LNCAP (cell line): ENCODE data around the gene SPEF1.

Experiments used
- CTCF ChIP-seq: fragments of 450-650 bp; IDR thresholded peaks from 2 replicates; pipeline ENCODE4 v1.5.1; 2017; ENCODE audit warnings: mild to moderate bottlenecking

SPEF1 gene, protein sequence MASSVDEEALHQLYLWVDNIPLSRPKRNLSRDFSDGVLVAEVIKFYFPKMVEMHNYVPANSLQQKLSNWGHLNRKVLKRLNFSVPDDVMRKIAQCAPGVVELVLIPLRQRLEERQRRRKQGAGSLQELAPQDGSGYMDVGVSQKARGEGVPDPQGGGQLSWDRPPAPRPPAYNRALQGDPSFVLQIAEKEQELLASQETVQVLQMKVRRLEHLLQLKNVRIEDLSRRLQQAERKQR

GRCh38 chr20:3781153-3781910 is at the start of gene SPEF1:
Gene SPEF1, minus strand, starts transcription at chr20:3781448. Its CDS starts 161 bp downstream, at chr20:3781287.
- peak; percentile 54 for TF ChIP-seq CTCF

DNA sequence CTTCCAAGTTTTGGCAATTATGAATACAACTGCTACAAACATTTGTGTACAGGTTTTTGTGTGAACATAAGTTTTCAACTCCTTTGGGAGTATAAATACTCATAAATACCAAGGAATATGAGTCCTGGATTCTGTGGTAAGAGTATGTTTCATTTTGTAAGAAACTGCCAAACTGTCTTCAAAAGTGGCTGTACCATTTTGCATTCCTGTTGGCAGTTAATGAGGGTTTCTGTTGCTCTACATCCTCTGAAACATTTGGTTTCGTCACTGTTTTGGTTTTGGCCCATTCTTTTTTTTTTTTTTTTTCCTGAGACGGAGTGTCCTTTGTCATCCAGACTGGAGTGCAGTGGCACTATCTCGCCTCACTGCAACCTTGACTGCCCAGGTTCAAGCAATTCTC is 47.5 kb upstream of the SPEF1 start:
- TF ChIP-seq CTCF, result no peak

GRCh38 chr20:3826420-3826819 is 45.2 kb upstream of the SPEF1 start:
- TF ChIP-seq CTCF, result no peak

- TF ChIP-seq CTCF, result no peak
These were observed 44.3 kb upstream of the SPEF1 start for GRCh38 chr20:3825526-3825925.

DNA sequence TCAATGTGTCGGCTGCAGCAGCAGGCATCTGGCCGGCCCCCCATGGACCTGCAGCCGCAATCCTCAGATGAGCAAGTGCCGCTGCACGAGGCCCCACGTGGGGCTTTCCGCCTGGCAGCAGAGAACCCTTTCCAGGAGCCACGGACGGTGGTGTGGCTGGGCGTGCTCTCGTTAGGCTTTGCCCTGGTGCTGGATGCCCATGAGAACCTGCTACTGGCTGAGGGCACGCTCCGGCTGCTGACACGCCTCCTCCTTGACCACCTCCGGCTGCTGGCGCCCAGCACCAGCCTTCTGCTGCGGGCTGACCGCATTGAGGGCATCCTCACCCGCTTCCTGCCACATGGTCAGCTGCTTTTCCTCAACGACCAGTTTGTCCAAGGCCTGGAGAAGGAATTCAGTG is 42.6 kb upstream of the SPEF1 start:
- no peak for TF ChIP-seq CTCF

DNA sequence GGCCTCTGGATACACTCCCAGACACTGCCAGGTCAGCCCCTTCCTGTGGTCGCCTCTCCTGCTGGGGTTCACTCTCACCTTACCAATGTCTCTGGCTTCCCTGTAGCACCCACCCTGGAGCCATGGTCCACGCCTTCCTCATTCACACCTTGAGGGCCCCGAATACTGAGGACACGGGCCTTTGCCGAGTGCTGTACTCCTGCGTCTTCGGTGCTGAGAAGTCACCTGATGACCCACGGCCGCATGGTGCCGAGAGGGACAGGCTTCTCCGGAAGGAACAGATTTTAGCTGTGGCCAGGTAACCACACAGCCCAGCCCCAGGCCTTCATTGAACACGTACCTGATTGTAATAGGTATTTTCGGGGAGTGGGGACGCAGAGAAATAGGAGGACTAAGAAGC is 40.7 kb upstream of the SPEF1 start:
- TF ChIP-seq CTCF, result no peak

GRCh38 chr20:3820901-3821727 is 39.9 kb upstream of the SPEF1 start:
- TF ChIP-seq CTCF, result no peak
